K562 (cell line): ENCODE measurements around the gene GNG3.

ENCODE experiments used
- CBFA2T3 ChIP-seq: fragments of 450-650 bp; IDR thresholded peaks from 2 replicates; pipeline ENCODE4 v1.6.1; 2017
- CTCF ChIP-seq, 3 experiments: IDR thresholded peaks in 2 of 3; conservative IDR thresholded peaks in 1 of 3; 2 replicates each; pipeline ENCODE4 v1.5.1; 2011 to 2012; ENCODE audit warnings: low read length in 3 of 3, mild to moderate bottlenecking in 3 of 3, control low read depth in 2 of 3, improper control_type of control experiment in 1 of 3, inconsistent platforms in 1 of 3, low read depth in 1 of 3, mixed read lengths in 1 of 3, moderate library complexity in 1 of 3; ENCODE audit not compliant: insufficient read depth in 2 of 3
- HMG20B ChIP-seq: fragments of 250-450 bp; sonication (Bioruptor Pico); IDR thresholded peaks from 2 replicates; pipeline ENCODE4 v1.5.0; 2021; ENCODE audit warnings: mild to moderate bottlenecking
- KLF10 ChIP-seq: fragments of 250-450 bp; sonication (Bioruptor Pico); IDR thresholded peaks from 2 replicates; pipeline ENCODE4 v1.6.1; 2021; ENCODE audit warnings: matching md5 sums
- MAFK ChIP-seq: IDR thresholded peaks from 2 replicates; pipeline ENCODE4 v1.6.1; 2011; ENCODE audit warnings: low read length, improper control_type of control experiment
- PHF20 ChIP-seq: fragments of 450-650 bp; IDR thresholded peaks from 2 replicates; pipeline ENCODE4 v1.6.1; 2018; ENCODE audit not compliant: partially characterized antibody
- SIN3A ChIP-seq, 2 experiments: fragments of 150-350 bp in 1 of 2; IDR thresholded peaks; 2 replicates each; pipeline ENCODE4 v1.6.1; 2011 to 2016; ENCODE audit warnings: borderline replicate concordance in 2 of 2, low read depth in 2 of 2, low read length in 2 of 2, mild to moderate bottlenecking in 2 of 2, moderate library complexity in 2 of 2; ENCODE audit not compliant: control insufficient read depth in 1 of 2
- ZKSCAN8 ChIP-seq: fragments of 200-800 bp; sonication (Bioruptor generic); IDR thresholded peaks from 2 replicates; pipeline ENCODE4 v1.6.1; 2016; ENCODE audit warnings: missing genetic modification characterization, missing compliant biosample characterization
- ZZZ3 ChIP-seq: fragments of 450-650 bp; IDR thresholded peaks from 2 replicates; pipeline ENCODE4 v1.6.1; 2016; ENCODE audit warnings: antibody characterized with exemption, mild to moderate bottlenecking, moderate library complexity
- TF ChIP-seq, protein P1 (sequence below): sonication (generic); formaldehyde crosslinking; IDR thresholded peaks from 2 replicates; pipeline ENCODE4 v1.8.1; 2022; ENCODE audit warnings: missing genetic modification reagents

- TF ChIP-seq PHF20 (no peak), CBFA2T3 (no peak), SIN3A (IDR thresholded peaks at IDR 0.05; ENCODE audit: borderline replicate concordance in 2 of 2, control insufficient read depth in 1 of 2, low read depth in 2 of 2, low read length in 2 of 2) (no peak), KLF10 (CRISPR knock-in tag) (no peak), HMG20B (CRISPR knock-in tag) (no peak), ZZZ3 (no peak), CTCF (IDR thresholded peaks at IDR 0.05 in 2 of 3, conservative IDR thresholded peaks at IDR 0.05 in 1 of 3; ENCODE audit: insufficient read depth in 2 of 3, low read depth in 1 of 3, low read length in 3 of 3) (no peak), MAFK (peak; percentile 71; the same call in 1 of the 2 replicates), ZKSCAN8 (CRISPR knock-in tag) (no peak)
- TF ChIP-seq, protein P1, sequence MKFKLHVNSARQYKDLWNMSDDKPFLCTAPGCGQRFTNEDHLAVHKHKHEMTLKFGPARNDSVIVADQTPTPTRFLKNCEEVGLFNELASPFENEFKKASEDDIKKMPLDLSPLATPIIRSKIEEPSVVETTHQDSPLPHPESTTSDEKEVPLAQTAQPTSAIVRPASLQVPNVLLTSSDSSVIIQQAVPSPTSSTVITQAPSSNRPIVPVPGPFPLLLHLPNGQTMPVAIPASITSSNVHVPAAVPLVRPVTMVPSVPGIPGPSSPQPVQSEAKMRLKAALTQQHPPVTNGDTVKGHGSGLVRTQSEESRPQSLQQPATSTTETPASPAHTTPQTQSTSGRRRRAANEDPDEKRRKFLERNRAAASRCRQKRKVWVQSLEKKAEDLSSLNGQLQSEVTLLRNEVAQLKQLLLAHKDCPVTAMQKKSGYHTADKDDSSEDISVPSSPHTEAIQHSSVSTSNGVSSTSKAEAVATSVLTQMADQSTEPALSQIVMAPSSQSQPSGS, result no peak
These were observed 8.7 kb downstream of the GNG3 start for GRCh38 chr11:62716206-62716605.
